Prostate gland (tissue), 2 donors: Measurements from ENCODE around the gene POLG.

Experiments
- CTCF ChIP-seq, 4 experiments: fragments of 200-600 bp in 2 of 4; fragments of 450-650 bp in 2 of 4; sonication (generic) in 2 of 4; IDR thresholded peaks; 1 replicate in 3 of 4; 2 replicates in 1 of 4; pipeline ENCODE4 v1.5.1; 2016 to 2019; ENCODE audit warnings: antibody characterized with exemption in 4 of 4, mild to moderate bottlenecking in 2 of 4, moderate library complexity in 2 of 4
- POLR2A ChIP-seq: fragments of 450-650 bp; IDR thresholded peaks from one replicate; pipeline ENCODE4 v1.6.1; 2016; ENCODE audit warnings: antibody characterized with exemption, mild to moderate bottlenecking
- POLR2AphosphoS5 ChIP-seq: sonication (generic); formaldehyde crosslinking; IDR thresholded peaks from one replicate; pipeline ENCODE4 v1.6.1; 2017; ENCODE audit warnings: antibody characterized with exemption

GRCh38 chr15:89317186-89317720 lies 17.4 kb downstream of the POLG start:
- no peak for TF ChIP-seq CTCF (IDR thresholded peaks at IDR 0.05)
- TF ChIP-seq POLR2A: no peak
- TF ChIP-seq POLR2AphosphoS5: no peak
